CD4-positive, CD25-positive, alpha-beta regulatory T cell (primary cell): ENCODE measurements around the gene C12orf76. TPM values are rescaled to one million over a fixed set of nuclear protein-coding genes. Genes with fewer than 3 reads are reported as not detected.
"Not testable (repeated sequence)": the region's sequence is repeated elsewhere in the genome, so short reads cannot be mapped to it uniquely, and the experiment has no call there.

Experiments
- ATAC-seq, 2 donors: fragments of 150-1000 bp; cut with Tn5 transposase; one replicate each; pipeline ENCODE4 v1.10.0; 2021; ENCODE audit warnings: low read depth in 2 of 2, moderate number of reproducible peaks in 2 of 2, moderate library complexity in 1 of 2
- DNase-seq, 3 donors: peaks; one replicate each; pipeline versions ENCODE4 v3.0.0 to v3.0.0-alpha.2; 2012 to 2022; ENCODE audit warnings: mixed read lengths in 1 of 3
- H3K27ac ChIP-seq: one replicate; pipeline ENCODE4 v1.7.0; 2013; ENCODE audit warnings: mild to moderate bottlenecking, low read length; ENCODE audit not compliant: insufficient read depth, poor library complexity, severe bottlenecking
- H3K27me3 ChIP-seq: one replicate; pipeline ENCODE4 v1.7.0; 2013; ENCODE audit warnings: low read length; ENCODE audit not compliant: control insufficient read depth, insufficient read depth
- H3K36me3 ChIP-seq: one replicate; pipeline ENCODE4 v1.7.0; 2013; ENCODE audit warnings: mild to moderate bottlenecking, low read length, moderate library complexity; ENCODE audit not compliant: control insufficient read depth, insufficient read depth
- H3K4me1 ChIP-seq: 2 replicates; pipeline ENCODE4 v1.7.0; 2013; ENCODE audit warnings: mild to moderate bottlenecking, low read length; ENCODE audit not compliant: insufficient read depth, control insufficient read depth, poor library complexity, severe bottlenecking
- H3K4me3 ChIP-seq: one replicate; pipeline ENCODE4 v1.7.0; 2013; ENCODE audit warnings: low read depth, mild to moderate bottlenecking, low read length, moderate library complexity
- H3K9me3 ChIP-seq, 2 experiments: 1 replicate in 1 of 2; 2 replicates in 1 of 2; pipeline ENCODE4 v1.7.0; 2013; ENCODE audit warnings: low read length in 2 of 2, mild to moderate bottlenecking in 1 of 2, moderate library complexity in 1 of 2; ENCODE audit not compliant: control insufficient read depth in 2 of 2
- H3K27ac Mint-ChIP-seq, 3 donors: one replicate each; pipeline ENCODE4 v1.8.0; 2020 to 2022; ENCODE audit warnings: mild to moderate bottlenecking in 3 of 3, mixed read lengths in 3 of 3, moderate library complexity in 2 of 3
- H3K27me3 Mint-ChIP-seq: one replicate; pipeline ENCODE4 v1.8.0; 2022; ENCODE audit warnings: mild to moderate bottlenecking, mixed read lengths
- H3K36me3 Mint-ChIP-seq: one replicate; pipeline ENCODE4 v1.8.0; 2020; ENCODE audit warnings: mixed read lengths
- H3K4me1 Mint-ChIP-seq, 4 donors: one replicate each; pipeline ENCODE4 v1.8.0; 2020 to 2022; ENCODE audit warnings: mixed read lengths in 4 of 4, mild to moderate bottlenecking in 1 of 4
- H3K4me3 Mint-ChIP-seq, 4 donors: one replicate each; pipeline ENCODE4 v1.8.0; 2020 to 2022; ENCODE audit warnings: mild to moderate bottlenecking in 4 of 4, mixed read lengths in 4 of 4, moderate library complexity in 3 of 4
- H3K9me3 Mint-ChIP-seq, 7 donors: one replicate each; pipeline ENCODE4 v1.8.0; 2020 to 2022; ENCODE audit warnings: mixed read lengths in 7 of 7, mild to moderate bottlenecking in 3 of 7, moderate library complexity in 2 of 7
- polyA plus RNA-seq, 4 donors: library from polyadenylated mRNA; unstranded; fragments of 300-500 nt; fragmentation: Illumina TruSeq; gene quantifications; one replicate each; pipeline ENCODE4 v1.2.3, GENCODE V29; 2021
- total RNA-seq: library from RNA; stranded (reverse); gene quantifications from one replicate; pipeline ENCODE4 v1.2.3, GENCODE V29; 2022

The C12orf76 gene, protein sequence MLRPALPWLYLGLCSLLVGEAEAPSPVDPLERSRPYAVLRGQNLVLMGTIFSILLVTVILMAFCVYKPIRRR
- 13.5 TPM for total RNA-seq
- 10 to 100 TPM; 16.3 to 22.6 (median 19.8) TPM for polyA plus RNA-seq

DNA sequence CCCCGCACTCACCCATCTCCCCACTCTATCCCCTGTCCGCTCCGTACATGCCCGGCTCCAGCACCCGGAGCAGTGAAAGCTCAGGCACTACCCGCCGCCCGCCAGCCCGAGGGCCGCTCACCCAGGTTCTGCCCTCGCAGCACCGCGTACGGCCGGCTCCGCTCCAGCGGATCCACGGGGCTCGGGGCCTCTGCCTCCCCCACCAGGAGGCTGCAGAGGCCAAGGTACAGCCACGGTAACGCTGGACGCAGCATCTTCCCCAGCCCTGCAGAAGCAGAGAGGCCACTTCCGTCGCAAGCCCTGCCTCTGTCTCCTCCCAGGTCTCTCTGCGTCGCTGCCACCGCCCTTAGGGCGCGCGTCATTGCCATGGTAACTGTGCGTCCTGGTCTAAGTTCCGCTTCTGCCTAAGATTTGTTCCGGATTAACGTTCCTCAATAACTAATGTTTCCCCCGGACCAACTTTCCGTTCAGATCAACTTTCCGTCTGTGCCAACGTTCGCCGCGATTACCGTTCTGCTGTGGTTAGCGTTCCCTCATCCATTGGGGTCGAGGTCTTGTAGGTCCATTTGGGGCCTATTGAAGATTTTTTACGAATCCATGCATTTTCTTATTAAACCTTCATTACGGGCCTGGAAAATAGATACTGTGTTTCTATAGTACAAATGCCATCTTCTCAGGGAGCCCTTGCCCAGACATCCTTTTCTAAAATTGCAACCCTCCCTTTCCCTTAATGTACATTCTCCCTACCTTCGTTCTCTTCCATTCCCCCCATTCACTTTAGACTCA, at the start of gene C12orf76:
Gene C12orf76 (minus strand): TSS at position 281 of the 786 bp plus-strand sequence. CDS start 27 bp downstream, at position 254.
- no peaks in the 10 kb centered on the region for H3K9me3 Mint-ChIP-seq
- Histone ChIP-seq H3K9me3 (no peaks in the 10 kb centered on the region), H3K4me3 (peak within 1 kb of the TSS; percentile 97), H3K36me3 (peaks cover 4% of the 10 kb centered on the region), H3K27ac (peak within 1 kb of the TSS; percentile 87), H3K4me1 (peaks cover 22% of the 10 kb centered on the region), H3K27me3 (no peaks in the 10 kb centered on the region)
- H3K4me3 Mint-ChIP-seq: peak within 1 kb of the TSS; percentile 61 to 94 (median 88)
- H3K4me1 Mint-ChIP-seq: peaks cover 7 to 43% (median 16%) of the 10 kb centered on the region in 4 donors
- DNase-seq (peak; percentile 87 to 97 (median 91)), ATAC-seq (peak; percentile 100)
- H3K36me3 Mint-ChIP-seq: peaks cover 3% of the 10 kb centered on the region
- peak within 1 kb of the TSS; percentile 92 to 99 (median 94) for H3K27ac Mint-ChIP-seq
- H3K27me3 Mint-ChIP-seq: no peaks in the 10 kb centered on the region

DNA sequence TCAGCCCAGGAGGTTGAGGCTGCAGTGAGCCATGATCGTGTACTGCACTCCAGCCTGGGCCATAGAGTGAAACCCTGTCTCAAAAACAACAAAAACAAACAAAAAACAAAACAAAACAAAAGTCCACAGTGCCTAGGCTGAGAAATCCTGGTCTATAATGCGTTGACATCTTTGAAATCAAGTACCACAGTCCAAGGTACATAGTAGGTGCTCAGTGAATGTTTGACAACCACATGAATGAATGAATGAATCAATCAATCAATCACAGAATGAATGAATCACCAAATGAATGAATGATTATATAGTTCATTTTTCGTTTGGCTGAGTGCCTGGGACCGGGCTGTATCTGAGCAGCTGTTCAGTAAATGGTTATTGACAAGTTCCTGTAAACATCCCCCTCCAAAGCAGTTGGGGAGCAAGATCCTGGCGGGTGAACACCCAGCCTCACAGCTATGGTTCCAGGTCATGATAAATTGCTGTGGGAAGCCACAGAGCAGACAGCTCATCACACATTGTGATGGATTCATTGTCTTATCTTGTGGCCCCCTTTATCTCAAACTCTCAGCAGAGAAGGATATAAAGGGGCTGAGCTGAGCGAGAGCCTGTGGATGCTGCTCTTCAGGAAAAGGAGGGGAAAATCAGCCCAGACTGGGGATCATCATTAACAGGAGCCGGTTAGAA, 45.4 kb upstream of the C12orf76 start:
- Mint-ChIP-seq H3K4me3 (no peak overlapping the region), H3K27me3 (peaks cover 23% of the 10 kb centered on the region), H3K4me1 (no peaks in the 10 kb centered on the region), H3K36me3 (no peaks in the 10 kb centered on the region), H3K9me3 (peaks cover 0 to 1% (median 0%) of the 10 kb centered on the region in 7 donors), H3K27ac (no peak overlapping the region)
- DNase-seq (no peak), ATAC-seq (no peak)
- H3K4me3 ChIP-seq: no peak overlapping the region
- H3K9me3 ChIP-seq: no peaks in the 10 kb centered on the region
- H3K27me3 ChIP-seq: peaks cover 6% of the 10 kb centered on the region
- H3K27ac ChIP-seq: no peak overlapping the region
- H3K4me1 ChIP-seq: no peaks in the 10 kb centered on the region
- H3K36me3 ChIP-seq: no peaks in the 10 kb centered on the region

DNA sequence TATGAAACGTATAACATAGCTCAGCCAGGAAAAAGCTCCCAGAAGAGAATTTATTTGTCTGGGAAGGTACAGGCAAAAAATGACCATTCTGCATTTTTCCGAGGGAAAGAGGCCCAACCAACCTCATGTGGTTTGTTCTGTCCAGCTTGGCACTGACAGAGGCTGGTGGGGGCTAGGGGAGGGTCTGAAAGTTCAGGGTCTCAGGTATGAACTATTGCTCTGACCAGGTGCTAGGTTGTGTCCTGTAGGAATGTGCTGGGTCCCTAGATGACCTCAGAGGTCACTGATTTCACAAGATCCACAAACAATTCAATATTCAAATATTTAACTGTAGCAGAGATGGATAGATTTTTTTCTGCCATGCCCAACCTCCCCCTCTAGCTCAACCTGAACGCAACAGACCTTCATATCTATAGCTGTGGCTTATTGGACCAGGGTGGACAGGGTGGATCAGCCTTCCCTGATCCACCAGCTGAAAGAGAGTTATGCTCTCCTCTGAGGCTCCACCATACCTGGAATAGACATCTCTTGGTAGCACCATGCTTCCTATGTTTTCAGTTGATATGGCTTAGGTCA, 42.9 kb upstream of the C12orf76 start:
- H3K4me3 ChIP-seq: no peak overlapping the region
- Mint-ChIP-seq H3K4me1 (no peaks in the 10 kb centered on the region), H3K36me3 (no peaks in the 10 kb centered on the region), H3K4me3 (no peak overlapping the region), H3K27ac (no peak overlapping the region), H3K9me3 (peaks cover 0 to 1% (median 0%) of the 10 kb centered on the region in 7 donors), H3K27me3 (peaks cover 37% of the 10 kb centered on the region)
- no peaks in the 10 kb centered on the region for H3K4me1 ChIP-seq
- no peak for DNase-seq
- H3K27me3 ChIP-seq: peaks cover 6% of the 10 kb centered on the region
- no peaks in the 10 kb centered on the region for H3K36me3 ChIP-seq
- no peaks in the 10 kb centered on the region for H3K9me3 ChIP-seq
- no peak overlapping the region for H3K27ac ChIP-seq
- ATAC-seq: no peak

DNA sequence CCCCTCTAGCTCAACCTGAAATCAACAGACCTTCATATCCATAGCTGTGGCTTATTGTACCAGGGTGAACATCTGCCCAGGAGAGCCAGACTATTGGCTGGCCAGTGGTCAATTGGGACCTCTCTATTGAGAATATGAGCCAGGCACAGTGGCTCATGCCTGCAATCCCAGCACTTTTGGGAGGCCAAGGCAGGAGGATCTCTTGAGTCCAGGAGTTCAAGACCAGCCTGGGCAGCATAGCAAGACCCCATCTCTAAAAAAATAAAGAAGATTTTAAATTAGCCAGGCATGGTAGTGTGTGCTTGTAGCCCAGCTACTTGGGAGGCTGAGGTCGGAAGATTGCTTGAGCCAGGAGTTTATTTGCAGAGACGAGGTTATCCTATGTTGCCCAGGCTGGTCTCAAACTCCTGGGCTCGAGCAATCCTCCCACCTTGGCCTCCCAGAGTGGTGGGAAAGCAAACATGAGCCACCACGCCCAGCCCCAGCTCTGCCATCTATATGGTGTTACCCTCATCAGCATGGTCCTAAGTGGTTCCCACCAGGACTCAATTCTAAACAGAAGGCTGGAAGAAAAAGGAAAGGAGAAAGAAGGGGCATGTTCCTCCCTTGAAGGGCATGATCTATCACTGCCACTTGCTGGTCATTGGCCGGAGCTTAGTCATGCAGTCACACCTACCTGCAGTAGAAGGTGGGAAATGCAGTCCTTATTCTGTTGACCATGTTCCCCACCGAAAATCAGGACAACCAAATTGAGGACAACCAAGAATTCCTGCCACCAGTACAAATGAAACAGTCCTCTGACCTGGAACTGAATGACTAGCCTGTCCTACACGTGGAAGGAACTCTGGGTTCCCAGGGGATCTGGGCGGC, 42.2 kb upstream of the C12orf76 start:
- Mint-ChIP-seq H3K27ac (no peak overlapping the region), H3K4me1 (no peaks in the 10 kb centered on the region), H3K4me3 (no peak overlapping the region), H3K9me3 (peaks cover 0 to 1% (median 0%) of the 10 kb centered on the region in 7 donors), H3K36me3 (no peaks in the 10 kb centered on the region), H3K27me3 (peaks cover 37% of the 10 kb centered on the region)
- H3K9me3 ChIP-seq: no peaks in the 10 kb centered on the region
- H3K4me3 ChIP-seq: no peak overlapping the region
- H3K27me3 ChIP-seq: peaks cover 6% of the 10 kb centered on the region
- H3K36me3 ChIP-seq: no peaks in the 10 kb centered on the region
- H3K27ac ChIP-seq: no peak overlapping the region
- H3K4me1 ChIP-seq: no peaks in the 10 kb centered on the region
- ATAC-seq: no peak
- no peak for DNase-seq

DNA sequence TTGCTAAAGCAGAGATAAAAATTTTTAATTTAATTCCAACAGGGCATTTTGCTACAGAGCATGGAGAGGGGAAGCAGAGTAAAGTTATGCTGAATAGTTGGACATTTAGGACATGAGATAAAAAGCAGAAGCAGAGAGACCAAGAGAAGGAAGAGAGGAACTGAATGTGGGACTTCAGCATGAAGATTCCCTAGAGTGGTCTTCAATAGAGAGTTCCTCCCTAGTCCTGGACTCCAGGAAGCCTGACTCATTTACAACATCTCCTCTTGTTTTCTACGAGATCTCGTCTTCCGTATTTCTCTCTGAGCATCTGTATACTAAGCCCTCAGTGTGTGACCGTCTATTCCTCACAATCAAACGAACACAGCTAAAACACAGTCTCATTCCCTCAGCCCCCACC, 40.6 kb upstream of the C12orf76 start:
- no peak overlapping the region for H3K4me3 ChIP-seq
- DNase-seq: no peak
- Mint-ChIP-seq H3K27ac (no peak overlapping the region), H3K36me3 (no peaks in the 10 kb centered on the region), H3K4me3 (no peak overlapping the region), H3K27me3 (peaks cover 37% of the 10 kb centered on the region), H3K9me3 (no peaks in the 10 kb centered on the region), H3K4me1 (no peaks in the 10 kb centered on the region)
- ATAC-seq: no peak
- peaks cover 6% of the 10 kb centered on the region for H3K27me3 ChIP-seq
- H3K36me3 ChIP-seq: no peaks in the 10 kb centered on the region
- no peaks in the 10 kb centered on the region for H3K9me3 ChIP-seq
- H3K27ac ChIP-seq: no peak overlapping the region
- H3K4me1 ChIP-seq: no peaks in the 10 kb centered on the region

DNA sequence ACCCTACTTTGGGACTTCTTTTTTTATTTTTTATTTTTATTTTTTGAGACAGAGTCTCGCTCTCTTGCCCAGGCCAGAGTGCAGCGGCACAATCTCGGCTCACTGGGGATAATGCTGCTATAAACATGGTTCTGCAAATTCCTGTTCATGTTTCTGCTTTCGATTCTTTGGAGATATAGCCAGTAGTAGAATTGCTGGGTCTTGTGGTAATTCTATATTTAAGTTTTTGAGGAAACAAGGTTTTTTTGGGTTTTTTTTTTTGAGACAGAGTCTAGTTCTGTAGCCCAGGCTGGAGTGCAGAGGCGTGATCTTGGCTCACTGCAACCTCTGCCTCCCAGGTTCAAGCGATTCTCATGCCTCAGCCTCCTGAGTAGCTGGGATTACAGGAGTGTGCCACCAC, 39.9 kb upstream of the C12orf76 start:
- H3K36me3 ChIP-seq, H3K4me3 Mint-ChIP-seq, H3K9me3 ChIP-seq, H3K27ac ChIP-seq, ATAC-seq, H3K27me3 ChIP-seq, H3K4me1 ChIP-seq, H3K9me3 Mint-ChIP-seq, H3K36me3 Mint-ChIP-seq, H3K4me1 Mint-ChIP-seq, H3K4me3 ChIP-seq, DNase-seq, H3K27ac Mint-ChIP-seq: not testable (repeated sequence)
- peaks cover 37% of the 10 kb centered on the region for H3K27me3 Mint-ChIP-seq

DNA sequence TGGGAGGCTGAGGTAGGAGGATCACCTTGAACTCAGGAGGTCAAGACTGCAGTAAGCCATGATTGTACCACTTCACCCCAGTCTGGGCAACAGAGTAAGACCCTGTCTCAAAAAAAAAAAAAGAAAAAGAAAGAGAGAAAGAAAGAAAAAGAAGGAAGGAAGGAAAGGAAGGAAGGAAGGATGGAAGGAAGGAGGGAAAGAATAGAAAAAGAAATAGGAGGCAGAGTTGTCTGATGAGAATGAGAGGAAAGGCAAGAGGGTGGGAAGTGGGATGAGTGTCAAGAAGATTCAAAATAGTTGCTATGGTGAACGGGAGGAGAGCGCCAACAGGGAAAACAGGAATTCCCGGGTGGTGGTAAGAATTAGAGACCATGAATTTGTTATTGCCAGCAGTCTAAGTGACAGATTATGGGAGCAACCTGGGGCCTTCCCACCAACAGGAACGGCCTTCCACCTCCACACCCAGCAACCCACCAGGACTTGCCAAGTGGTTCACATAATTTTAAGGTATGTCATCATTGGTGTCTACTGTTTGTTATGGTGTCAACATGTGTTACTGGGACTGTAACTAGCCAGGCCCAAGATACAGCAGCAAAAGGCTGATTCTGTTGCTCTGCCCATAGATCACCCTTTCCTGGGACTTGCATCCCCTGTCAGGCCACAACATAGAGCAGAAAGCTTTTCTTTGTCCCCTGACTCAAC, 36.1 kb upstream of the C12orf76 start:
- peaks cover 18% of the 10 kb centered on the region for H3K27me3 Mint-ChIP-seq
- DNase-seq (no peak), ATAC-seq (no peak)
- no peak overlapping the region for H3K27ac Mint-ChIP-seq
- no peak overlapping the region for H3K27ac ChIP-seq
- H3K4me1 Mint-ChIP-seq: peaks cover 5 to 14% (median 9%) of the 10 kb centered on the region in 4 donors
- H3K36me3 ChIP-seq: no peaks in the 10 kb centered on the region
- H3K27me3 ChIP-seq: no peaks in the 10 kb centered on the region
- no peaks in the 10 kb centered on the region for H3K9me3 ChIP-seq
- H3K4me3 Mint-ChIP-seq: no peak overlapping the region
- H3K4me3 ChIP-seq: no peak overlapping the region
- H3K9me3 Mint-ChIP-seq: peaks cover 0 to 4% (median 0%) of the 10 kb centered on the region in 7 donors
- H3K4me1 ChIP-seq: peaks cover 14% of the 10 kb centered on the region
- peaks cover 4% of the 10 kb centered on the region for H3K36me3 Mint-ChIP-seq
